OCI-LY7 (cell line): Measurements from ENCODE around the gene SEC24D. TPM values are rescaled to one million over a fixed set of nuclear protein-coding genes. Genes with fewer than 3 reads are reported as not detected.

ENCODE experiments used
- BruUV-seq: library from RNA; stranded (reverse); fragments of 400-500 nt; replicated peaks from 2 replicates; lab custom pipeline; 2021; lab: Mats Ljungman, UMichigan
- CTCF ChIA-PET: fragments of 300-600 bp; sonication (Branson Sonifier 250); formaldehyde crosslinking; loops from one replicate; lab custom pipeline; 2022; ENCODE audit warnings: antibody characterized with exemption; ENCODE audit not compliant: unreplicated experiment; lab: Charles Lee
- POLR2A ChIA-PET: fragments of 300-600 bp; sonication (Branson Sonifier 250); formaldehyde crosslinking; loops from one replicate; lab custom pipeline; 2022; ENCODE audit warnings: antibody characterized with exemption; lab: Charles Lee
- DNase-seq: peaks from one replicate; pipeline ENCODE4 v3.0.0-alpha.2; 2015; ENCODE audit warnings: low spot score
- H2AFZ ChIP-seq: fragments of 200-600 bp; sonication (generic), shearing (Covaris generic); 2 replicates; pipeline ENCODE4 v1.6.1; 2014; ENCODE audit warnings: mild to moderate bottlenecking, antibody characterized with exemption, low read length, moderate library complexity
- H3K27ac ChIP-seq: fragments of 200-600 bp; sonication (generic); 2 replicates; pipeline ENCODE4 v1.5.1; 2014; ENCODE audit warnings: mixed run types, low read depth, mild to moderate bottlenecking, moderate library complexity, low read length, inconsistent platforms; ENCODE audit not compliant: poor library complexity, severe bottlenecking
- H3K36me3 ChIP-seq: fragments of 200-600 bp; sonication (generic); 2 replicates; pipeline ENCODE4 v1.6.1; 2014; ENCODE audit warnings: mild to moderate bottlenecking, antibody characterized with exemption, low read length, moderate library complexity, mixed read lengths; ENCODE audit not compliant: insufficient read depth
- H3K4me1 ChIP-seq: fragments of 200-600 bp; sonication (generic); 2 replicates; pipeline ENCODE4 v1.5.1; 2014; ENCODE audit warnings: mild to moderate bottlenecking, low read length; ENCODE audit not compliant: insufficient read depth, poor library complexity, severe bottlenecking
- H3K4me2 ChIP-seq: fragments of 200-600 bp; sonication (generic); 2 replicates; pipeline ENCODE4 v1.6.1; 2014; ENCODE audit warnings: mild to moderate bottlenecking, low read length
- H3K4me3 ChIP-seq: fragments of 200-600 bp; sonication (generic); 2 replicates; pipeline ENCODE4 v1.5.1; 2014; ENCODE audit warnings: mild to moderate bottlenecking, low read depth, low read length; ENCODE audit not compliant: poor library complexity, severe bottlenecking
- H3K79me2 ChIP-seq: fragments of 200-600 bp; sonication (generic); 2 replicates; pipeline ENCODE4 v1.6.1; 2016; ENCODE audit warnings: low read depth, mild to moderate bottlenecking, low read length, moderate library complexity, mixed read lengths; ENCODE audit not compliant: insufficient read depth
- H3K9me2 ChIP-seq: fragments of 200-600 bp; sonication (generic); 2 replicates; pipeline ENCODE4 v1.6.1; 2016; ENCODE audit warnings: mild to moderate bottlenecking, low read length, mixed read lengths; ENCODE audit not compliant: insufficient read depth
- H3K9me3 ChIP-seq: fragments of 200-600 bp; sonication (generic); 2 replicates; pipeline ENCODE4 v1.6.1; 2014; ENCODE audit warnings: mild to moderate bottlenecking, mixed run types, low read length, mixed read lengths
- H4K20me1 ChIP-seq: fragments of 200-600 bp; sonication (generic); 2 replicates; pipeline ENCODE4 v1.6.1; 2014; ENCODE audit warnings: mild to moderate bottlenecking, antibody characterized with exemption, low read length, moderate library complexity, mixed read lengths; ENCODE audit not compliant: insufficient read depth
- EZH2phosphoT487 ChIP-seq: fragments of 200-600 bp; sonication (generic); IDR thresholded peaks from 2 replicates; pipeline ENCODE4 v1.6.1; 2018; ENCODE audit warnings: low read depth, borderline replicate concordance, mild to moderate bottlenecking, mixed run types, antibody characterized with exemption, low read length, moderate library complexity, mixed read lengths
- intact Hi-C: fragments of 100-400 bp; cut with micrococcal nuclease; formaldehyde crosslinking; loops from one replicate; pipeline ENCODE4 v1.10.0; 2022; ENCODE audit not compliant: unreplicated experiment
- total RNA-seq, 2 experiments: library from RNA; depleted of rRNA in 1 of 2; stranded (reverse); fragments of >200 nt in 1 of 2; shearing (Covaris generic) in 1 of 2; gene quantifications; 2 replicates each; pipeline ENCODE4 v1.2.3, GENCODE V29; 2014 to 2022
- TF ChIP-seq, protein P1 (sequence below): fragments of 200-600 bp; sonication (generic); conservative IDR thresholded peaks from 2 replicates; pipeline ENCODE4 v1.5.1; 2014; ENCODE audit warnings: mild to moderate bottlenecking, antibody characterized with exemption, low read length, moderate library complexity, mixed read lengths

SEC24D gene
- total RNA-seq, 2 experiments from 2014 or later, result 15.1 to 56.1 TPM

DNA sequence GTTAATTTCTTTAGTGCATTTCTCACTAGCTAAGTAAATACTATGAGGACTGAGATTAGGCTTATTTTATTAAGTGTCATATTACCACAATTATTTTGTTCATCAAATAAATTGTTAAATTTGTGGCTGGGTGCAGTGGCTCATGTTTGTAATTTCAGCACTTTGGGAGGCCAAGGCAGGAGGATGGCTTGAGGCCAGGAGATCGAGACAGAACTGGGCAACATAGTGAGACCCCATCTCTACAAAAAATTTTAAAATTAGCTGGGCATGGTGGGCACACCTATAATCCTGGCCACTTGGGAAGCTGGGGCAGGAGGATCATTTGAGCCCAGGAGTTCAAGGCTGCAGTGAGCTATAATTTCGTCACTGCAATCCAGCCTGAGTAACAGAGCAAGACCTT is 6.8 kb downstream of the SEC24D start:
- BruUV-seq, result no TSS peak
- H3K79me2 ChIP-seq, result peaks cover 15% of the 10 kb centered on the region; the same call in 1 of the 2 replicates

DNA sequence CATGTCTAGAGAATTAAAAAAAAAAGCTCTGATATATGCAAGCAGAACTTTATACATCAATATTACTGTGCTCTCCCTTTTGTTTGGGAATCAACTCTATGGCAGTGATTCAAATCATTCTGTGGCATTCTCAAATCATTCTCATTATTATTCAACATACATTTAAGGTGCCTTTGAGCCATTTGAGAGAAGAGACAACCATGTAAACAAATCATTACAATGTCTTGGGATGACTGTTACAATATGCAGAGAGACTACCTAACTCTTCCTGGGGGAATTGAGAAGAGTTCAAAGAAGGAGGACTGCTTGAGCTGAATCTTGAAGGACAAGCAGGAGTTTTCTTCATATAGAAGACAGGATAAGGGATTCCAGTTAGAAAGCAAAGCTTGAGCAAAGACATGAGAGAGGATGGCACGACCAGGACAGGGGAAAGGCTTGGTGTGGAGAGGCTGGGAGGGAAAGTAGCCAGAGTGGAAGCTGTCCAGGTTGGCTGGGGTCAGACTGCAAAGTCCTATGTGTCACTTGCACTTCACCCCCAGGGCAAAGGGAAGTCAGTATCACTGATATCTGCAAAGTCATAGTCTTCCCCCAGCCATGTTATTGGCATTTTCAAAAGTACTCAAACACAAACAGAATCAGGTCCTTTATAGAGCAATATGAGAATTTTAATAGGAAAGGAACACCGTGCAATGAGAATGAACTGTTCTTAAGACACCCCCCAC is 9.0 kb downstream of the SEC24D start:
- CTCF ChIA-PET, result no interaction called here
- H3K4me1 ChIP-seq, result no peaks in the 10 kb centered on the region
- H3K79me2 ChIP-seq, result peaks cover 8% of the 10 kb centered on the region; the same call in 1 of the 2 replicates
- intact Hi-C loops, result no loop called here
- H3K9me2 ChIP-seq, result no peaks in the 10 kb centered on the region
- H3K27ac ChIP-seq, result no peak overlapping the region
- no peak overlapping the region for H3K4me3 ChIP-seq
- H3K36me3 ChIP-seq, result peaks cover 55% of the 10 kb centered on the region
- no peak for DNase-seq
- no peaks in the 10 kb centered on the region for H3K9me3 ChIP-seq
- TF ChIP-seq EZH2phosphoT487, result no peak
- POLR2A ChIA-PET, result interaction anchor here (0.5 to 2.3 kb wide), 3 partner anchors 10 to 747 kb away, joined by 3 to 7 read pairs (median 6); no protein-coding TSS in a partner anchor
- peaks cover 11% of the 10 kb centered on the region; the same call in 1 of the 2 replicates for H4K20me1 ChIP-seq
- H3K4me2 ChIP-seq, result no peak overlapping the region
- BruUV-seq, result no TSS peak
- H2AFZ ChIP-seq, result no peak overlapping the region

More for the DNA sequence above, 6.8 kb downstream of the SEC24D start:
- Histone ChIP-seq H3K9me3 (no peaks in the 10 kb centered on the region), H2AFZ (no peak overlapping the region), H3K4me2 (no peak overlapping the region), H3K27ac (no peak overlapping the region), H4K20me1 (peaks cover 11% of the 10 kb centered on the region; the same call in 1 of the 2 replicates), H3K36me3 (peaks cover 48% of the 10 kb centered on the region), H3K4me3 (no peak overlapping the region), H3K9me2 (no peaks in the 10 kb centered on the region), H3K4me1 (peaks cover 10% of the 10 kb centered on the region)
- ChIA-PET POLR2A (interaction anchor here (0.6 kb wide), 2 partner anchors 121 to 146 kb away, joined by 3 to 6 read pairs; no protein-coding TSS in a partner anchor), CTCF (interaction anchor here (0.6 kb wide), 1 partner anchor 144 kb away, joined by 3 read pairs; the partner anchor contains the start of gene METTL14)
- TF ChIP-seq, protein P1, sequence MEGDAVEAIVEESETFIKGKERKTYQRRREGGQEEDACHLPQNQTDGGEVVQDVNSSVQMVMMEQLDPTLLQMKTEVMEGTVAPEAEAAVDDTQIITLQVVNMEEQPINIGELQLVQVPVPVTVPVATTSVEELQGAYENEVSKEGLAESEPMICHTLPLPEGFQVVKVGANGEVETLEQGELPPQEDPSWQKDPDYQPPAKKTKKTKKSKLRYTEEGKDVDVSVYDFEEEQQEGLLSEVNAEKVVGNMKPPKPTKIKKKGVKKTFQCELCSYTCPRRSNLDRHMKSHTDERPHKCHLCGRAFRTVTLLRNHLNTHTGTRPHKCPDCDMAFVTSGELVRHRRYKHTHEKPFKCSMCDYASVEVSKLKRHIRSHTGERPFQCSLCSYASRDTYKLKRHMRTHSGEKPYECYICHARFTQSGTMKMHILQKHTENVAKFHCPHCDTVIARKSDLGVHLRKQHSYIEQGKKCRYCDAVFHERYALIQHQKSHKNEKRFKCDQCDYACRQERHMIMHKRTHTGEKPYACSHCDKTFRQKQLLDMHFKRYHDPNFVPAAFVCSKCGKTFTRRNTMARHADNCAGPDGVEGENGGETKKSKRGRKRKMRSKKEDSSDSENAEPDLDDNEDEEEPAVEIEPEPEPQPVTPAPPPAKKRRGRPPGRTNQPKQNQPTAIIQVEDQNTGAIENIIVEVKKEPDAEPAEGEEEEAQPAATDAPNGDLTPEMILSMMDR, result no peak
- no peak for TF ChIP-seq EZH2phosphoT487
- intact Hi-C loops, result no loop called here
- no peak for DNase-seq

DNA sequence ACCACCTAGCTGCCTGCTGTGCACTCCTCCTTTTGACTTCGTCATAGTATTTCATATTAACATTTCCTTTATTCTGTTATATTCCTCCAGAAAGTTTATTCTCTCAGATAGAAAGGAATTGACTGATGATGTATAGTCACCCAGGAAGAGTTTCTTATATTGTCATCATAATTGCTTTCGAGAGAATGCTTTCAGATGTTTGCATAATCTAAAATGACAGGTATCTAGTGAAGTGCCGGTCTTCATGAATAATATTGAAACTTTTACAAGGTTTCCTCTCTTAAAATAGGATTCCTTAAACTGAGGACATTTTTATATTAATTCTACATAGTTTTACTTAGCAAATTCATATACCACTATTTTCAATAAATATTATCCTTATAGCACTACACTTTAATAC is 10.1 kb downstream of the SEC24D start:
- CTCF ChIA-PET, result no interaction called here

More for the DNA sequence above, 10.1 kb downstream of the SEC24D start:
- no TSS peak for BruUV-seq
- H2AFZ ChIP-seq, result no peak overlapping the region
- H3K36me3 ChIP-seq, result peaks cover 51% of the 10 kb centered on the region
- H3K9me2 ChIP-seq, result no peaks in the 10 kb centered on the region
- H3K9me3 ChIP-seq, result no peaks in the 10 kb centered on the region
- intact Hi-C loops, result no loop called here
- POLR2A ChIA-PET, result interaction anchor here (1.0 to 2.3 kb wide), 3 partner anchors 8 to 20 kb away, joined by 3 to 7 read pairs (median 6); no protein-coding TSS in a partner anchor
- no peak overlapping the region for H3K4me3 ChIP-seq
- H3K4me1 ChIP-seq, result no peaks in the 10 kb centered on the region
- no peak for TF ChIP-seq EZH2phosphoT487
- TF ChIP-seq, protein P1, result no peak
- H3K79me2 ChIP-seq, result peaks cover 8% of the 10 kb centered on the region; the same call in 1 of the 2 replicates
- no peak for DNase-seq
- peaks cover 11% of the 10 kb centered on the region; the same call in 1 of the 2 replicates for H4K20me1 ChIP-seq
- no peak overlapping the region for H3K27ac ChIP-seq
- H3K4me2 ChIP-seq, result no peak overlapping the region
